GM18951 (cell line): ENCODE data around the gene PNMA6E.
"Not testable (repeated sequence)": the region's sequence is repeated elsewhere in the genome, so short reads cannot be mapped to it uniquely, and the experiment has no call there.

ENCODE experiments used
- POLR2A ChIP-seq: IDR thresholded peaks from 4 replicates; pipeline ENCODE4 v1.6.1; 2011; ENCODE audit warnings: mild to moderate bottlenecking; ENCODE audit not compliant: insufficient read length, insufficient read depth; ENCODE audit errors: extremely low read depth
- in situ Hi-C: fragments of 300-500 bp; cut with MboI; formaldehyde crosslinking; loops from one replicate; pipeline ENCODE4 v1.12.0; 2022; ENCODE audit warnings: low sequenced_read_pairs, mixed read lengths, inconsistent platforms; ENCODE audit not compliant: unreplicated experiment

The PNMA6E gene

GRCh38 chrX:153409414-153410101, 8.4 kb upstream of the PNMA6E start:
- in situ Hi-C loops: no loop called here
- no peak for TF ChIP-seq POLR2A

DNA sequence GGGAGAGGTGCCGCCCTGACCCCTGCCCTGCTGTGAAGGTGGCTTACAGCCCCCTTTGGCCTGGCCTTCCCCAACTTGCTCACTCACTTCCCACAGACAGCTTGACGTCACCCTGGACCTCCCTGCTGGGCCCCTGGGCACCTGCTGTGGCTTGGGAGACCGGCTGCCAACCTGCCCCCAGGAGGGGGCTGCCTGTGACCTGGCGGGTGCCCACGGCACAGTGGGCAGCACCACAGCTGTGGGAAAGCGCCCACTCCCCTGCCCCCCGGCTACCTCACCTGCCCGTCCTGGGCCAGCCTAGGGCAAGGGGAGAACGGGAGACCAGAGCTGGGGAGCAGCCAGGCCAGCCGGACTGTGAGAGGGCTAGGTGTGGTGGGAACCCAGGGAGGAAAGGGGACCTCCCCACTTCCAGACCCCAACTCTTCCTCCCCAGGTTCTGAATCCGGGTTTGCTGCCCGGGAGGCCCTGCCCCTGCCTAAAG, 7.8 kb upstream of the PNMA6E start:
- in situ Hi-C loops: no loop called here
- TF ChIP-seq POLR2A: no peak

- in situ Hi-C loops: no loop called here
- TF ChIP-seq POLR2A: no peak
Observed at GRCh38 chrX:153408221-153408721, 7.1 kb upstream of the PNMA6E start.

DNA sequence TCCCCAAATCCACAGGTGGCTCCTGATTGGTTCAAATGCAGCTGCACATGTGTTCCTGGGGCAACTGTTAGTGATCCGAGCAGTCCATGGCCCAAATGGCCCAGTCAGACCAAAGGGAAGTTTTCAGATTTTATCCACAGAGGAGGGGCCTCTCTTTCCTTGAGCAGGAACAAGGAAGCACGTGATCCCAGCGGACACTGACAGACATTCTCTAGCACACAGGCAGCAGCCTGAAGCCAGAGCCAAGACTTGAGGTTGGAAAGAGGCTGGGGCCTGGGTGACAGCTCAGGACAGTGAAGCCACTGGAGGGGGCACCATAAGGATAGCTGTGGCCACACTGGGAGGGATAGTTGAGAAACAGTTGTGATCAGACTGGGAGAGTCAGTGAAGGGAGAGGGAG, 6.6 kb upstream of the PNMA6E start:
- no peak for TF ChIP-seq POLR2A
- in situ Hi-C loops: no loop called here

DNA sequence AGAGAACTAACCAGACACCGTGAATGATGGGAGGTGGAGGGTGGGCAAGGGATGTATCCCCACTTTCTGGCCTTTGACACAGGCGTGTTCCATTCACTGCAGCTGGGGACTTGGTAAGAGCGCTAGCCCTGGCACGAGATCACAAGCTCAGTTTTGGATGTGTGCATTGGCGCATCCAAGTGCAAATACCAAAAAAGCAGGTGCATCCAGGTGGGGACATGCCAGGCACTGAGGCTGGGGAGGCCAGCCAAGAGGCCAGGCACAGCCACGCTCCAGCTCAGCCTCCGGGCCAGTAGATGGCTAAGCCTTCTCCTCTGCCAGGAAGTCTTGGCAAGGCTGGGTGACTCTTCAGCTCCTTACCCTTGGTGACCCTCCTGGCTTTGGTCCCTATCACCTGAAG, 5.8 kb upstream of the PNMA6E start:
- no peak for TF ChIP-seq POLR2A
- in situ Hi-C loops: no loop called here

GRCh38 chrX:153406011-153406410, 4.9 kb upstream of the PNMA6E start:
- TF ChIP-seq POLR2A: no peak
- in situ Hi-C loops: no loop called here

GRCh38 chrX:153405426-153405825, 4.3 kb upstream of the PNMA6E start:
- in situ Hi-C loops: no loop called here

DNA sequence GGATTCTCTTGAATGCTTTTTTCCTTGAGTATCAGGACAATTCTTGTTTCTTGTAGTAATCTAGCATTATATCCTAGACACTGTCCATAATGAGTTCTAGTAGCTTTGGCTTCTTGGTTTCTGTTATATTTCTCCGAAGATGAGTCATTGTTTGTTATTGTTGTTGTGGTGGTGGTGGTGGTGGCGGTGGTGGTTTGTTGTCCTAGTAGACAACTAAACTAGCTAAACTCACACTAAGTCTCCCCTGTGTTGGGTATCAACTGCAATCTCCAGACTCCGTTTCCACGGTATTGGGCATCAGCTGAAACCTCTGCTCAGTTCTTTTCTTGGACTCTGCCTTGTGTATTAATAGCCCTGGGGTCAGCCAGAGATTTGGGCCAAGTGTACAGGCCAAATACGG, 3.2 kb upstream of the PNMA6E start:
- in situ Hi-C loops: not testable (repeated sequence)

More at GRCh38 chrX:153405426-153405825, 4.3 kb upstream of the PNMA6E start:
- TF ChIP-seq POLR2A: no peak

DNA sequence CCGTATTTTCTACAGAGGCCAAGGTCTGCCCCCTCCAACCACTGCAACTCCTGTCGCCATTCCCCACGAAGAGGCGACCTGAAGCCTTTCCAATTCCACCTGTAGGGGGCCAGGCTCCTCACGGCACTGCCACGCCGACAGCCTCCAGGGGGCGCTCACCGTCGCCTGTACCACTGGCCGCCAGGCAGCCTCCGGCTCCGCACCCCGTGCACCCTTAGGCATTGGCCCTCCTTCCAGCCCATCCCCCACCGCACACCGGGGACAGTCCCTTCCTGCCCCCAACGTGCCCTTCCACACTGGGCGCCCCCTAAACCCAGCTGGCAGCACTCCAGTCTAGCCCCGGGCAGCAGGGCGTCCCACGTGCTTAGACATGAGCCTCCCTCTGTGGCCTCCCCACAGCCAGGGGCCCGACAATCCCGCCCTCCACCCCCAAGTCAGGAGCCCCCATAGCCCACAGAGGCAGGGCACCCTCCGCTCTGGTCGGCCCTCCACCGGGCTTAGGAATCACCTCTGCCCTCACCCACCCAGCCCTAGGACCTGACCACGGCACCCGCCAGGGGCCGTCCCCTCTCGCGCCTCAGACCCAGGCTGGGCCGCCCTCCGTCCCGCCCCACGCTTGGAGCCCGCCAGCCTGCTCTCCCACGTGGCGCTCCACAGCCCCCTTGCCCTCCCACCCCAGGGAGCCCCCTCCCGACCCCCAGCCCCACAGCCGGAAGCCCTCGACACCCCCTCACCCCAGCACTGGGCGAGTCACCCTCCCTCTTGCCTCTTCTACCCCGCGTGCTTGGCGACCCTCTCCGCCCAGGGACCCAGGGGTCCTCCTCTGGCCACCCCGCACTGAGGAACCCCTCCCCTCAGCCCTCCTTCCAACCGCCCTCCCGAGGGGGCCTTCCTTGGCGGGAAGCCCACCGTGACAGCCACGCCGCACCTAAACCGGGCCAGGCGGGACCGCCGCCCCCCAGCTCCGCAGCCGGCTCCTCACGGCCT, 711 bp downstream of the PNMA6E start:
- TF ChIP-seq POLR2A: no peak
- in situ Hi-C loops: no loop called here

DNA sequence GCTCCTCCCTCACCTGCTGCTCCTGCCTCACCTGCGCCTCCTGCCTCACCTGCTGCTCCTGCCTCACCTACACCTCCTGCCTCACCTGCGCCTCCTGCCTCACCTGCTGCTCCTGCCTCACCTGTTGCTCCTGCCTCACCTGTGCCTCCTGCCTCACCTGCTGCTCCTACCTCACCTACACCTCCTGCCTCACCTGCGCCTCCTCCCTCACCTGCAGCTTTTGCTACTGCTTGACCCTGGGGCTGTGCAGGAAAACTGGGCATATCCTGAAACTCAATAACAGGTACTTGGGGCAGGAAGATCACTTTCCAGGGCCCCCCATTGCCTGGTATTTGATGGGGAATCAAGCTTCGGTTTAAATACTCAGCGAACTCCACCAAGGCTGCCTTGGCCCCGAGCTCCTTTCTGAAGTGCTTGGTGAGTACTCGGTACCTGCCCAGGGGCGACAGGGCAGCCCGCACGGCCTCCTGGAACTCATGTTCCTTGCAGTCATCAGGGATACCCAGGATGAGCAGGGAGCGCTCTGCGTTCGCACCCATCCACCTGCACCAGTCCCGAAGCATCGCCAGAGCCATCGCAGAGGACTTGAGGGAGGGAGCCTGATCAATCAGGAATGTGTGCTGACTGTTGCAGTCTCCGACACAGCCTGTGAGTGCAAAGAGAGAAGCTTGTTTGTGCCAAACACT, 2.7 kb downstream of the PNMA6E start:
- in situ Hi-C loops: no loop called here
- TF ChIP-seq POLR2A: no peak

- in situ Hi-C loops: no loop called here
- no peak for TF ChIP-seq POLR2A
Observed at GRCh38 chrX:153397256-153397960, 3.7 kb downstream of the PNMA6E start.

DNA sequence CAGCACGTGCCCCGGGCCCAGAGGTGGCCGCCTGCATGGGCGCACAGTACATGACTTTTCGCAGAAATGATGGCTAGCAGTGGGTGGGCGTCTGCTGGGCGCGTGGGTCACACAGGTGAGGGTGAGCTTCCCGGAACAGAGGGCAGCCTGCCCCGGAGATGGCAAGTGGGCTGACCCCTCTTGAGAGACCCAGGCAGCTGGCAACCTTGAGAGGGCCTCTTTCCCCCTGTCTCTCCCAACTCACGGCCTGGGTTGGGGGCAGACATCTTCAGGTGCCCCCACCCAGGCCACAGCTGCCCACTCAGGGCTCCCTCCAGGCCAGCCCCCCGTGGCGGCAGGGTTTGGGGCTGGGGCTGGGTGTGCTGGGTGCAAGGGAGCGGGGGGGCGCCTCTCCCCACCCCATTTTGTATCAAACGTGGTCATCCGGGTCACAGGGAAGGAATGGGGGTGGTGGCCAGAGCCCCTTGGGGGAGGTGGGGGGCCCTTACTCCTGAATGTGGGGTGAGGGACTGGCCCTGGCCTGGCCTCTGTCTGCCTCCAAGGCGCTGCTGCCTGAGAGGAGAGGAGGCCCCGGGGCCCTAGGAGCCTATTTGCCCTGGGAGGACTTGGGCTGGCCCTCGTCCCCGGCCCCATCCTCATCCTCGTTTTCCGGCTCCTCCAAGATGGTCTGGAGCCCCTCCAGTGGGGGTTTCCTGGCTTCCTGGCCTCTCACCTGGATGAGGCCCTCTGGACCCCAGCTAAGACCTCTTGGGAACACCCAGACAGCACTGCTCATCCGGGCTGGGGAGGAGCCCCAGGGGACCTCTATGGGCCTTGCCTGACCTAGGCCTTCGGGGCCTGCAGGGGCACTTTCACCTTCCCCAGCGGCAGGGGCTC, 4.6 kb downstream of the PNMA6E start:
- no peak for TF ChIP-seq POLR2A
- in situ Hi-C loops: no loop called here
